GM18517 (cell line): ENCODE data around the gene MIOS.

Source experiments
- ATAC-seq: cut with Tn5 transposase; IDR thresholded peaks from one replicate; pipeline ENCODE4 v1.9.1; 2021; ENCODE audit warnings: mild to moderate bottlenecking, moderate library complexity; ENCODE audit not compliant: unreplicated experiment

MIOS gene

GRCh38 chr7:7581531-7582179 lies 15.0 kb downstream of the MIOS start:
- no peak for ATAC-seq

GRCh38 chr7:7582596-7582995 lies 15.9 kb downstream of the MIOS start:
- no peak for ATAC-seq

GRCh38 chr7:7583731-7584130 lies 17.0 kb downstream of the MIOS start:
- no peak for ATAC-seq

GRCh38 chr7:7584653-7585052 lies 18.0 kb downstream of the MIOS start:
- no peak for ATAC-seq

- ATAC-seq, result no peak
Observed at GRCh38 chr7:7585241-7585928, 18.7 kb downstream of the MIOS start.

- ATAC-seq, result no peak
Observed at GRCh38 chr7:7595451-7595850, 28.8 kb downstream of the MIOS start.

- no peak for ATAC-seq
Observed at GRCh38 chr7:7596176-7596575, 29.5 kb downstream of the MIOS start.

- no peak for ATAC-seq
Observed at GRCh38 chr7:7607010-7607409, 40.3 kb downstream of the MIOS start.

- ATAC-seq, result no peak
Observed at GRCh38 chr7:7609330-7609729, 42.6 kb downstream of the MIOS start.

GRCh38 chr7:7612519-7612918 lies 45.8 kb downstream of the MIOS start:
- ATAC-seq, result no peak

- no peak for ATAC-seq
Observed at GRCh38 chr7:7613210-7613609, 46.5 kb downstream of the MIOS start.

- no peak for ATAC-seq
Observed at GRCh38 chr7:7614018-7614741, 47.5 kb downstream of the MIOS start.

GRCh38 chr7:7617550-7617949 lies 50.9 kb downstream of the MIOS start:
- no peak for ATAC-seq

GRCh38 chr7:7618410-7618809 lies 51.7 kb downstream of the MIOS start:
- ATAC-seq, result no peak

- ATAC-seq, result no peak
Observed at GRCh38 chr7:7620236-7620635, 53.6 kb downstream of the MIOS start.

GRCh38 chr7:7620644-7621210 lies 54.0 kb downstream of the MIOS start:
- no peak for ATAC-seq

- ATAC-seq, result no peak
Observed at GRCh38 chr7:7628476-7628875, 61.8 kb downstream of the MIOS start.

GRCh38 chr7:7630626-7631329 lies 64.1 kb downstream of the MIOS start:
- ATAC-seq, result no peak

GRCh38 chr7:7639421-7639820 lies 72.7 kb downstream of the MIOS start:
- no peak for ATAC-seq

- ATAC-seq, result no peak
Observed at GRCh38 chr7:7639847-7640220, 73.2 kb downstream of the MIOS start.
